HG03039 (cell line): ENCODE data around the gene CFAP57.

ENCODE experiments used
- ATAC-seq: cut with Tn5 transposase; IDR thresholded peaks from one replicate; pipeline ENCODE4 v1.9.1; 2021; ENCODE audit warnings: mild to moderate bottlenecking, moderate library complexity; ENCODE audit not compliant: unreplicated experiment

Gene CFAP57

DNA sequence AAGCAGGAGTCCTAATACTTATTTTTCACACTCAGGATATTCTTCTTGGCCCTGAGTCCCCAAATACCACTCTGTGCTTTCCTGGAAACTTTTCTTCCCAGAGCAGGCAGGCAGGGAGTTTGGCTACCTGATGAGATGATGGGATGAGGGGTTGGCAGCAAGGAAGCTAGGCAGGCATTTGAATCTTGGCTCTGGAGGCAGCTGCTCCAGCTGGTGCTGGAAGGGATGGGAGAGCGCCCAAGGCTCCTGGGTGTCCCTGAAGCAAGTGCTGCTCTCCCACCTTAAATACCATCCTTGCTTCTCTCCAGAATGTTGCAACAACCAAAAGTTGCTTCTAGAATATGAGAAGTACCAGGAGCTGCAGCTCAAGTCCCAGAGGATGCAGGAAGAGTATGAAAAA lies 49.7 kb downstream of the CFAP57 start:
- ATAC-seq: no peak

DNA sequence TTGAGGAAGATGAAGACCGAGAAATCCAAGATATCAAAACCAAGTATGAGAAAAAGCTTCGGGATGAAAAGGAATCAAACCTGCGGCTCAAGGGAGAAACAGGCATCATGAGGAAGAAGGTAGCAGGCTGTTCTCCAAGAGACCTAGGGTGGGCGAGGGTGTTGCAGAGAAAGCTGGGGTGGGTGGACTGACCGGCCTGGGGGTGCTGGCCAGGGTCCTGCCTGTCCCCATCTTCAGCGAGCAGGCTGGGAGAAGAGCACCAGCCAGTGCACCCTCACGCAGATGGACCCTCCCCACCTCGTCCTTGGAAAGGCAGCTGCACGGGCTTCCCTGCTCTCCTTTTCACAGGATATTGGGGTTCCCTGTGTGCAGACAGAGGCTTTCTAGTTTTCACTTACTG lies 50.7 kb downstream of the CFAP57 start:
- no peak for ATAC-seq

DNA sequence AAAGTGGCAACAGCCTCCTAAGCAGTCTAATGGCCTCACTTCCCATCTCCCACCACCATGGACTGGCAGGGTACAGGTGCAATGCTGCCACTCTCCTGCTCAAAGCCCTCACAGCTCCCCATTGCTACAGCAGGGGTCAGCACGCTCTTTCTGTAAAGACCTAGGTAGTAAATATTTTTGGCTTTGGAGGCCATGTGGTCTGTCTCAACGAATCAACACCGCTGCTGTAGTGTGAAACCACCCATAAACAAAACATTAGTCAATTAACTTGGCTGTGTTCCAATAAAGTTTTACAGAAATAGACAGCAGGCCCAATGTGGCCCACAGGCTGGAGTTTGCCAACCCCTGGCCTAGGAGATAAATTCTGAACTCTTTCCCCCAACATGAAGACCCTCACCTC lies 53.0 kb downstream of the CFAP57 start:
- ATAC-seq: no peak

DNA sequence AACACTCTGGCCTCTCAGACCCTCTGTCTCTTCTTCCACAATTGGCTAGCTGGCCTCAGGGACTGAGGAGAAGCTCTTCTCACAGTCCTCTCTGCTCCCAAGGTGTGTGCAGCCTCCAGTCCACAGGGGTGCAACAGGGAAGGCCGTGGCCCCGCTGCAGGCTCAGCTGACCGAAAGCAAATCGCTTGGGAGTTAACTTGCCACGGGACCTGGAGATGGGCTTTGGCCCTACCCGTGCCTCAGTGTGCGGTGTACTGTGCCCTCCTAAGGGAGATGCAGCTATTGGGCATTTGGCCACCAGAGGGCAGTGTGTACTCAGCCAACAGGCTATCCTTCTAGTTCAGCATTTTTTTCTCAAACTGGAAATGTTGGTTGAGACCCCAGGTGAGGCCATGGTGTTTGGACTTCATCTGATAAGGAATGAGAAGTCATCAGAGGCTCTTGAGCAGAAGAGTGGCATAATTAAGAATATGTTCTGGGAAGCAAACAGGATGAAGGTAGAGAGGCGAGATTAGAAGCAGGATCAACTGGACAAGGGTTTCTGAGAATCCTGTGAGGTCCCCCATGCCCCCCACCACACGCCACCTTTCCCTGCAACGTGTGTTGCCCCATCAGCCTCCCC lies 55.1 kb downstream of the CFAP57 start:
- no peak for ATAC-seq

DNA sequence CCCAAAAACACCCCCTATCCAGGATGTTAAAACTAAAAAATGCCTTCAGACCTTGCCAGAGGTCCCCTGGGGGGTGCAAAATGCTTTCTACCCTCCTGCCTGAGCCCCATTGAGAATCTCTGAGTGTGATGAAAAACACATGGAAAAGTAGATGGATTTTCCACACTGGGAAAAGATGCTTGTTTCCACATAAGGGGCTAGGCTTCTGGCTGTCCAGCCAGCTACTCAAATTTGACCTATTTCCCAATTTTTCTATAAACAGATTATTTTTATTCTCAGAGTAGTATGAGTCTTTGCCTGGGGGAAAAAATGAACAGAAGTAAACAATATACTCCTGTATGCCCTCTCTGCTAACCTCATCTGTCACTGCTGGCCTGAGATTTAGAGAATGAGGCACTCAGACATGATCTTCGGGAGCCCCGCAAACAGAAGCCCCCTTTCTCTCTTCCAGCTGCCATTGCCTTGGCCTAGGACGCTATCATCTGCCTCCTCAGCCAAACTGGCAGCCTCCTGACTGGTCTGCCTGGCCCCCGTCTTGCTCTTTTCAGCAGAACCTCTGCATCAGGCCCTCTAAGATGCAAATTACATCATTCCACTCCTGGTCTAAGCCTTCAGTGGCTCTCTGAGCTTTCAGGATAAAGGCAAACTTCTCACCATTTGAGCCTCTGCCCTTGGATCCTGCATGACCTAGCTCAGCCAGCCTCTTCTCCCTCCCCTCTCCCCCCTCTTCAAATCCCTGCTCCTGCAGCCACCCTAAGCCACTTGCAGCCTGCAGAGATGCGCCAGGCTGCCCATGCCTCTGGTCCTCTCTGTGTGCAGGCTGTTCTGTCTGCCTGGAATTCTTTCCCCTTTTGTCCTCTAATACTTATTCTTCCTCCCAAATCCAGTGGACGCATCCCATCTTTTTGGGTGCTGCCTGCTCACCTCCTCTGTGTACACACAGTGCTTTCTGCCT lies 58.0 kb downstream of the CFAP57 start:
- ATAC-seq: no peak

DNA sequence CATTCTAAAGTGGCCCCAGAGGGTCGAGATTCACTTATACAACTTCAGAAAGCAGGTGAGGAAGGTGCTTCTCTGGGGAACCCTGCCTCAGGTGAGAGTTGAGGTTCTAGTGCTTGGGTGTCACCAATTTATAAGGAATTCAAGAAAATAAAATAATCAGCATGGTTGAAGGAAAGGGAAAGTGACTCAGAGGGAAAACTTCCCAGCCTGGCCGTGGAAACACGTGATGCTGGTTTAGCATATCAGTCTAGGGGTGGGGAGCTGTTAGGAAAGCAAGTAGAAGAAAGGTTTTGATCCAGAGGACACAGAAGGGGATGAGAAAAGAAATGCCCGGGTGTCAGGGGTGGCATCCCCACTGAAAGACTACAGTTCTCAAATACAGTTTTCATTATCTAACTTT lies 59.9 kb downstream of the CFAP57 start:
- no peak for ATAC-seq

DNA sequence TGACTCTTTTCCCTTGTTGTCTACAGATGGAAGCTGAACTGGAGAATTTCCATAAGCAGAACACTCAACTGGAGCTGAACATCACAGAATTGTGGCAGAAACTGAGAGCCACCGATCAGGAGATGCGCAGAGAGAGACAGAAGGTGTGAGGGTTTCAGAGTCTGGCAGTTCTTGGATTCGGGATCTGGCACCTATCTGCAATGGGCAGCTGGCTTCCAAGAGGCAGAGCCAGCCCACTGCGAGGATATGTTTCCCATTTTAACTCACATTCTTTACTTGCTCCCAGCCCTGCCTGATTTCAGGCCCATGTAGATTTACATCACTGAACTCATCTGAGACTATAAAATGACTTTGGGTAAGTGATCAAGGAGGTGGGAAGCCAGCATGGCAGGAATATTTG lies 60.4 kb downstream of the CFAP57 start:
- ATAC-seq: no peak

DNA sequence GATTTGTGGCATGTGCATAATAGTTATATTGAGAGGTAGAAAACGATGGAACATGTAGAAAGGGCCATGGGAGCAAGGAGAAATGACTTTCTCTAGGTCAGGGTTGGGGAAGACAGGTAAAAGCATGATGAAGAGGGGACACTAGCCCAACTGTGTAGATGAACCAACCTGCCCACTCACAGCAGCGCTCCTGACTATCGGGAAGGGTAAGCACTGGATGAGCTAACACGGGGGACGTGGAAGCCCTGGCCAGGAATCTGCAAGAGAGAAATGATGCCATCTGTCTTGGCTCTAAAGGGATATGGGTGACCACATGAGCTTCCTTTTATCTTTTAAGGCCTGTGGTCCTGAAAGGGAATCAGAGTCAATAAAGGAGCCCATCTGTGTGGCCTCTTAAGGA lies 61.5 kb downstream of the CFAP57 start:
- ATAC-seq: no peak

DNA sequence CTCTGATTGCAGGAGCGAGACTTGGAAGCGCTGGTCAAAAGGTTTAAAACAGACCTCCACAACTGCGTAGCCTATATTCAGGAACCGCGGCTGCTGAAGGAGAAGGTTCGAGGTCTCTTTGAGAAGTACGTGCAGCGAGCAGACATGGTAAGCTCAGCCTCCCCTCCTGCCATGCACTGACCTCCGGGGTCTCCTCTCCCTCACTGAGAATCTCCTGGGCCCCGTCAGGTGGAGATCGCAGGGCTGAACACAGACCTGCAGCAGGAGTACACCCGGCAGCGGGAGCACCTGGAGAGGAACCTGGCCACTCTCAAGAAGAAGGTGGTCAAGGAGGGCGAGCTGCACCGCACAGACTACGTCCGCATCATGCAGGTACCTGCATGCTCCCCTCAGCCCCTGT lies 62.1 kb downstream of the CFAP57 start:
- no peak for ATAC-seq

DNA sequence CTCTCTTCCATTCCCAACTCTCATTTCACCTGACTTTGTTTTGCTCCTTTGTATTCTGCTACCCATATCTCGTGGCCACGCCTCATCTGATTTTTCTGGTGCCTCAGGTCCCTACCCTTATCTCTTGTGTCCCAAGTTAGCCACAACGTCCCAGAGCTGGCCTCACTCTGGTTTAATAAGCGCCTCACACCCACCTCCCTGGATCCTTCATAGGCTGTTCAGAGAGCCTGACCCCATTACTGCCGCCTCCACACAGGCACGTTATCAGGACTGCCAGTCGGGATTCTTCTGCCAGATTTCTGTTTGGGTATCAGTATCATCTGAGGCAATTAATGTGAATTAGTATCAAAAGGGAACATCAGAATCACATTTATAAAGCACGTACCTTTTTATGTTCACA lies 62.9 kb downstream of the CFAP57 start:
- no peak for ATAC-seq

DNA sequence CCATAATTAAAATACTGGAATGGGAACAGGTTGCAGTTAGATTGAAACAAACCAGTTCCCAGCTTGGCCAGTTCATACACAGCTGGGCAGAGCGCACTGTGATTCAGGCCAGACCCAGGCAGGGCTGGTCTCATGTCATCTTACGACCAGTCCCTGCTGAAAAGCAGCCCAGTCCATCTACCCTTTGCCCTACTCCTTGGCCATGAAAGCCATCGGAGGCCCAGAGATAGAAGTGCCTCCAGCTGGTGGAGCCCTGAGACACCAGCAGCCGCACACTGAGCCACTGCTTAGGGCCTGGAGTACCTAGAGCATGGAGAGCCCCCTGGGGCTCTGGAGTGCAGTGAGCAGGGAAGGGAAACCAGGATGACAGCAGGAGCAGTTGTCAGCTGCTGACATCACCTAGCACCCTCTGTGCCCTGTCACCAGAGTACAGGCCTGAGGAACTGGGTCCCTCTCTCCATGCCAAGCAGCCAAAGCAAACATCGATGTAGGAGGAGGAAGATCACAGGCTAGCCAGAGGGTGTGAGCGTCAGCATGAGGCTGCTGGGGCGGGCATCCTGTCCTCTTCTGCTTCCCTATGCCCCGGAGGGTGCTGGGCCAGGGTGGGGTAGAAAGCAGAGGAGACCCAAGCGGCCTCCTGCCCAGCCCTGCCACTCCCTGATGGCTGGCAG lies 63.5 kb downstream of the CFAP57 start:
- ATAC-seq: no peak

DNA sequence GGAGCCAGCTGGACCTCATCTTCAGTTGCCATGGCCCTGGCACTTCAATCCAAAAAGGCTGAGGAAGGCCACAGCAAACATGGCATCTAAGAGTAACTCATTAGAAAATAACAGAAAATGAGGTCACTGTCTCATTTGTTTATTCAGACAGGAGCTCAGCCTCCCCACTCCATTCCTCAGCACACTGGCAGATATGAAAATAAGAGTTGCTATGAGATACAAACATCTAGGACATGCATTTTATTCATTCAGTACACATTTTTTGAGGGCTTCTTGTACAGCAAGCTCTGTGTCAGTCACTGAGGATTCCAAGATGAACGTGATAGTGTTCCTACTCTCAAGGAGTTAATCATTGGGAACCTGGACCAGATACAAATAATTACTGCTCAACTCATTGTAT lies 65.0 kb downstream of the CFAP57 start:
- ATAC-seq: no peak

DNA sequence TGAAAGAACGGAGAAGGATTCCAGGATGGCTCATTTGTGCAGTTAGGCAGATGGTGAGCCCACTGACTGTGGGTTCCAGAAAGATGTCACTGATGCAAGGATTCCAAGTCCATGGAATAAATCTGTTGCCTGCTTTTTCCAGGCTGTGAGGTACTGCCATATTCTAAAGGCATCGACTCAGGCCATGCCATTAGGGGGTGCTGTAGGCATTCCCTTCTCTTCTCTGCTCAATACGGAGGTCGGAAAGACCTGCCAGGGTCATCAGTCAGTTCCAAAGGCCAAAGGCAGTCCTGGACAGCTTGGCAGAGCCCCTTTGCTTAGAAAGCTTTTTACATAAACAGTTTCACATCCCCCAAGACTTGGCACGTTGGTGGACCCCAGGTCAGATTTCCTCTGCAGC lies 66.0 kb downstream of the CFAP57 start:
- ATAC-seq: no peak

DNA sequence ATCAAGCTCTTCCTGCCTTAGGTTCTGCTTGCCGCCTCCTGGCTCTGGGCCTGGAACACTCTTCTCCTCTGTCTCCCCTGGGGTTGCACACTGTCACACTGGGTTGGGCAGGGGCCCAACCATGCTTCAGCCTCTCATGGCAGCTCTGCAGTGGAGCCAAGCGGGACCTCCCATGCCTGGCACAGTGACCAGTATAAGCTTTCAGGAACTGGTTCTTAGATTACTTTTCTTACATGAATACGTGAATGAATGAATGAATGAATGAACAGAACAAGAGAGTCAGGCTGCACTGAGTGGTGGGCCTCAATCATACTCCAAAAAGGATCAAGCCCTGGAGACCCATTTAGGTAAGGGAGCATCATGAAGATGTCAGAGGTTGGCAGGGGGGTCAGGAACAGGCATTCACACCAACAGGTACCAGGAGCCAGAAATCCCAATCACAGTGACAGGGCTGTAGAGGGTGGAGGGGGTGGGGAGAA lies 66.9 kb downstream of the CFAP57 start:
- ATAC-seq: no peak

DNA sequence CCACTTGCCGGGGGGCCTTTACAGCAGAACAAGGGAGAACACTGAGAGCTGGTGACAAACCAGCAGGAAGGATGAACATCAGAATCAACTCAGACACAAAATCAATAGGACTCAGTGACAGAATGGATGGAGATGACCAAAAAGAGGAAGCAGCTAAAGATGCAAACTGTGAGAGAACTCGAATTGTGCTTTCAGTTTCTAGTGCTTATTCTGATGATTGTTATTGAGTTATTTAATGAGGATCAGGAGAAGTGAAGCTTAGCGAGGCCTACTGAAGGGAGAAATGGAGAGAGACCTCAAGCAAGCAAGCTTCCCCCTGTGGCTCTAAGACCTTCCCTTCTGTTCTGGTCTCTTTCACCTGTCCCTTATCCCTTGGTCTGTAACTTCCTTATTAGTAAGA lies 67.4 kb downstream of the CFAP57 start:
- ATAC-seq: peak; percentile 56

DNA sequence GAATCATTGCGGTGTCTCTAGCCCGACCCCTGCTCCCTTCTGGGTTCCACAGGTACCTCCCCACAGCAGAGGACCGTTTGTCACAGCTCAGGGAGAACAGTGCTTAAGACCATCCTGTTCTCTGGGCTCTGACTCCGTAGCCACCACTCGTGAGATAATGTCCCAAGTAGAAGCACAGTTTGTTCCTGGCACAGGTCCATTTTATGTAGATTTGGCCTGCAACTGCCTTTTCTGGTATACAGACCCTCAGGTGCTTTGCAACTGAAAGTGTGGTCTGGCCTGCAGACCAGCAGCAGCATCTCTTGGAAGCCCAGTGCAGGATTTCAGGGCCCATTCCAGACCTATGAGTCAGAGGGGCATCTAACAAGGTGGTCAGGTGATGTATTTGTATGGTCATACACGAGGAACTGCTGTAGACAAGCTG lies 69.3 kb downstream of the CFAP57 start:
- ATAC-seq: no peak

DNA sequence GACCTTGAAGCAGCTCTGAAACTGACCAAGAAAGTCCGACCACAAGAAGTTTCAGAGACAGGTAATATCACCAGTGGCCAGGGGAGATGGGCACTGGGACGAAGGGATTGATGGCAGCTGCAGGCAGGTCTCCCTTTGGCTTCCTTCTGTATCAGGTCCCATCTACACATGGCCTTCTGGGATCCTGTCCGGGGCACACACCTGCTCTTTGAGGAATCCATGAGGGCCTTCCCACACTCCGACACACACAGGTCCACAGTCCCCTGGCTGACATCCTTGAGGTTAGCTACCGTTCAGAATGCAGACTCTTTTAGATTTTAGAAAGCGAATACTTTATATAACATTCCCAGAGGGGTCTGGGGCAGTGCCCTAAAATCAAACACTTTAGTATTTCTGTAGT lies 71.2 kb downstream of the CFAP57 start:
- no peak for ATAC-seq

DNA sequence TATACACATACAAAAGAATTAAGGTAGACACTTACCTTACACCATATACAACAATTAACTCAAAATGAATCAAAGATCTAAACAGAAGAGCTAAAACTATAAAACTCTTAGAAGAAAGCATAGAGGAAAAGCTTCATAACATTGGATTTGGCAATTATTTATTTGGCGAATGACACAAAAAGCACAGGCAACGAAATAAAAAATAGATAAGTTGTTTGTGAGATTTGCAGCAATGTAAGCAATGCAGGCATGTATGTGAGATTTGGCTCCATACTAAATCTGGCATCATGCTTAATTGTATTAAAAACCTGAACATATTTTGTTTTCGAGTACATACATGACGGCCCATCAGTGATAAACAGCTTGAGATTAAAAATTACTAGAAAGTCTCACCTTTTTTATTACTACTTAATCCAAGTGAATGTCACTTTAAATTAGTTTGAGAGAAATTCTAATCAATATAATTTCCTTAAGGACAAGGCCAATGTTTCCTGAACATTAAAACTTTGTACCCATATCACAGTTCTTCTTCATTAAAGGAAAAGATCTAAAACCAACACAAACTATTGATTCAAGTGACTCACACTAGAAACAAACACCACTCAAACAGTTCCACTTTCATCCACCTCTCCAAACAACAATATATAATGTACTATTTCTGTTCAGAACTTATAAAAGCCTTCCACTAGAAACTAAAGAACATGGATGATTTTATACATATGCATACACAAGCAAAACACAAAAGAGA lies 74.5 kb downstream of the CFAP57 start:
- no peak for ATAC-seq

DNA sequence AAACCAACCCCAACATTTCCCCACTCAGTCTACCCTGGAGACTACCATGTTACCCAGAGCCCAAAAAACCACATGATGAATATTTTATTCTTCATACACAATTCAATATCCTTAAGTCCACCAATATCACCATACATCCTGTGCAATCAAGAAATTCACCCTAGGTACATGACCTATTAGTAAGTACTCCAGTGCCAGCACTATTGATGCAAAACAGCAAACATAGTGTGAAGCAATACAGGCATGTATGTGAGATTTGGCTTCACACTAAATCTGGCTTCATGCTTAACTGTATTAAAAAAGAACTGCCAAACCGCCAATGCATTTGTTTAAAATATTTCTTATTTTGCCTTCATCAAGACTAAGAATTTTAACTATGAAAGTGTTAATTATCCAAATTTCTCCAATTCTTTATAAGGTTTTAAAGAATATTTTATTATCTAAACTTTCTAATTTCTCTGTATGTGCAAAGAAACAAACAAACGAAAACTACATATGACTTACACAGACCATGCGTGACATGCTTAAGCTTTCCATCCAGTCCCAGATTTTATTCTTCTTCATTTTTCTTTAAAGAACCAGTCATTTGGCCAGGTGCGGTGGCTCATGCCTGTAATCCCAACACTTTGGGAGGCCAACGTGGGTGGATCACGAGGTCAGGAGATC lies 75.3 kb downstream of the CFAP57 start:
- no peak for ATAC-seq

DNA sequence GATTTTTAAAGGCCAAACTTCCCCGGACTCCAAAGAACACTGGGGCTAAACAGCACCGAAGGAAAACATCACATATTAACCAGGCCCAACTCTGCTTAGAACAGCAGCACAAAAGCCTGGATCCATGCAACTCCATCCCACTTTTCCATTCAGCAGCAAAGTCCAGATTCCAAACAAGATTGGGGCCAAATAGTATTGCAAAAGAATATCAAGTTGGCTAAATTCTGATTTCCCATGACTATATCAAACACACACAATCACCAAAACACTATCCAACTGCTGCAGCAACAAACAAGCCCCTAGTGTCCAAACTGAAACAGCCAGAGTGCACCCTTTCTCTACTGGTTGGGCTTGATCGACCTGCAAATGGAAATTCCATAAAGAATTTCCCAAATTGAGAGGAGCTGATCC lies 78.2 kb downstream of the CFAP57 start:
- no peak for ATAC-seq
